ENCODE results near the gene BAAT.

Gene BAAT

GRCh38 chr9:101365181-101365580 is 19.6 kb downstream of the BAAT start:
- no peaks in the 10 kb centered on the region for H3K9me3 ChIP-seq (ENCODE audit: control insufficient read depth, low read length)
- no peaks in the 10 kb centered on the region for H3K36me3 ChIP-seq (ENCODE audit: control insufficient read depth, insufficient read depth, low read length)
- no peaks in the 10 kb centered on the region for H3K4me1 ChIP-seq (ENCODE audit: control insufficient read depth, insufficient read depth, low read length)
- H3K27ac ChIP-seq (ENCODE audit: insufficient read depth, low read depth, low read length, poor library complexity, severe bottlenecking): no peak overlapping the region
- H3K4me3 ChIP-seq (ENCODE audit: insufficient read depth, low read depth, low read length): no peak overlapping the region
- H3K27me3 ChIP-seq (ENCODE audit: control insufficient read depth, insufficient read depth, low read length, poor library complexity, severe bottlenecking): no peaks in the 10 kb centered on the region

DNA sequence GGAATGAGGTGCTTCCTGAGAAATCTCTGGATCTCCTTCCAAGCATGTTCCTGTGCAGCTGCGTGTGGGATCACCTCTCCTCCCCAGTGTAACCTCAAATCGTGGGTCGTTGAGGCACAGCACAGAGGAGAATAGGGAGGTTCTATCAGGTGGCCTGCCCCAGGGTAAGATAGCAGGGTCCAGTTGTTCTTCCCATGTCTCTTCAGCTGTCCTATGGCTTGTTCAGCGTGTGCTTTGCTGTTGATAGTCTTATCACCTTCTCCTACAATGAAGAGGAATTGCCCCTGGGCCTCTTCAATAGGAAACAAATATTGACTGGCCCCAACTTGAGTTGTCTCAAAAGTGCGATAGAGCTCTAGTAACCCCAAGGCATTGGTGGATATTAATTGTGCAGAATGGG is 22.4 kb downstream of the BAAT start:
- 95 to 98% methylated on average over 5 of the region's 5 CpGs for WGBS, 2 experiments
- H3K27me3 ChIP-seq (ENCODE audit: control insufficient read depth, insufficient read depth, low read length, poor library complexity, severe bottlenecking): no peaks in the 10 kb centered on the region
- no peaks in the 10 kb centered on the region for H3K9me3 ChIP-seq (ENCODE audit: control insufficient read depth, low read length)
- H3K4me1 ChIP-seq (ENCODE audit: control insufficient read depth, insufficient read depth, low read length): no peaks in the 10 kb centered on the region
- no peak overlapping the region for H3K4me3 ChIP-seq (ENCODE audit: insufficient read depth, low read depth, low read length)
- H3K27ac ChIP-seq (ENCODE audit: insufficient read depth, low read depth, low read length, poor library complexity, severe bottlenecking): no peak overlapping the region
- no peaks in the 10 kb centered on the region for H3K36me3 ChIP-seq (ENCODE audit: control insufficient read depth, insufficient read depth, low read length)

DNA sequence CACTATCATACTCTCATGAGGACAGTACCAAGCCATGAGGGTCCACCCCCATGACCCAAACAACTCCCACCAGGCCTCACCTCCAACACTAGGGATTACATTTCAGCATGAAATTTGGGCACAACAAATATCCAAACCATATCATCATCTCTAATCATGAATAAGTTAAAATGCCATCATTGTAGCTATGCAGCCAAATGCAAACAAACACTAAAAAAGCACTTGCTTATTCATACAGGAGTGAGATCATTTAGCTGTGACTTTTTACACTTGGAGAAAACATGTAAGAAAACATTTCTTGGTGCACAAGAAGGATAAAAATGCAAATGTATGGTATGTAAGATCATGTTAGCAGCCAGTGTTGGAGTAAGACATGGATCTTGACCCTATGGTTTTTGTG is 24.2 kb downstream of the BAAT start:
- Histone ChIP-seq H3K36me3 (ENCODE audit: control insufficient read depth, insufficient read depth, low read length) (no peaks in the 10 kb centered on the region), H3K4me3 (ENCODE audit: insufficient read depth, low read depth, low read length) (no peak overlapping the region), H3K27me3 (ENCODE audit: control insufficient read depth, insufficient read depth, low read length, poor library complexity, severe bottlenecking) (no peaks in the 10 kb centered on the region), H3K27ac (ENCODE audit: insufficient read depth, low read depth, low read length, poor library complexity, severe bottlenecking) (no peak overlapping the region), H3K4me1 (ENCODE audit: control insufficient read depth, insufficient read depth, low read length) (no peaks in the 10 kb centered on the region), H3K9me3 (ENCODE audit: control insufficient read depth, low read length) (no peaks in the 10 kb centered on the region)

GRCh38 chr9:101359679-101360078 is 25.1 kb downstream of the BAAT start:
- no peaks in the 10 kb centered on the region for H3K4me1 ChIP-seq (ENCODE audit: control insufficient read depth, insufficient read depth, low read length)
- H3K27me3 ChIP-seq (ENCODE audit: control insufficient read depth, insufficient read depth, low read length, poor library complexity, severe bottlenecking): no peaks in the 10 kb centered on the region
- H3K9me3 ChIP-seq (ENCODE audit: control insufficient read depth, low read length): no peaks in the 10 kb centered on the region
- H3K27ac ChIP-seq (ENCODE audit: insufficient read depth, low read depth, low read length, poor library complexity, severe bottlenecking): no peak overlapping the region
- WGBS, 2 experiments: no CpG with 5 or more reads among the region's 1 CpG
- no peak overlapping the region for H3K4me3 ChIP-seq (ENCODE audit: insufficient read depth, low read depth, low read length)
- H3K36me3 ChIP-seq (ENCODE audit: control insufficient read depth, insufficient read depth, low read length): no peaks in the 10 kb centered on the region

DNA sequence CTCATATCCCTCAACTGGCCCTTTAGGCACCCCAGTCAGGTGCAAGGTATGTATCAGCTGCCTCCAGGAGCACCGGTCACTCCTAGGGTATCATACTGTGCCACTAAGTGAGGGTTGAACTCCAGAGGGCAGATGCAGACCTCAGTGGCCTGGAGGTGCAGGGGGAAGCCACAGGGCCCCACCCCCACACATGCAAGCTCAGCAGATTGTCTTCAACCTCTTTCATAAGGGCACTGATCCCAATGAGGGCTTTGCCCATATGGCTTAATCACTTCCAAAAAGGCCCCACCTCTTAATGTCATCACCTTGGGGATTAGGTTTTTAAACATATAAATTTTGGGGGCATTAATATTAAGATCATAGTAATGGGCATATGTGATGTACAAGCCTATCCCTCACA is 28.2 kb downstream of the BAAT start:
- no peak overlapping the region for H3K4me3 ChIP-seq (ENCODE audit: insufficient read depth, low read depth, low read length)
- no peaks in the 10 kb centered on the region for H3K9me3 ChIP-seq (ENCODE audit: control insufficient read depth, low read length)
- no peak overlapping the region for H3K27ac ChIP-seq (ENCODE audit: insufficient read depth, low read depth, low read length, poor library complexity, severe bottlenecking)
- no peaks in the 10 kb centered on the region for H3K4me1 ChIP-seq (ENCODE audit: control insufficient read depth, insufficient read depth, low read length)
- no peaks in the 10 kb centered on the region for H3K36me3 ChIP-seq (ENCODE audit: control insufficient read depth, insufficient read depth, low read length)
- WGBS, 2 experiments: 0% methylated on average over 1 of the region's 1 CpG
- no peaks in the 10 kb centered on the region for H3K27me3 ChIP-seq (ENCODE audit: control insufficient read depth, insufficient read depth, low read length, poor library complexity, severe bottlenecking)

DNA sequence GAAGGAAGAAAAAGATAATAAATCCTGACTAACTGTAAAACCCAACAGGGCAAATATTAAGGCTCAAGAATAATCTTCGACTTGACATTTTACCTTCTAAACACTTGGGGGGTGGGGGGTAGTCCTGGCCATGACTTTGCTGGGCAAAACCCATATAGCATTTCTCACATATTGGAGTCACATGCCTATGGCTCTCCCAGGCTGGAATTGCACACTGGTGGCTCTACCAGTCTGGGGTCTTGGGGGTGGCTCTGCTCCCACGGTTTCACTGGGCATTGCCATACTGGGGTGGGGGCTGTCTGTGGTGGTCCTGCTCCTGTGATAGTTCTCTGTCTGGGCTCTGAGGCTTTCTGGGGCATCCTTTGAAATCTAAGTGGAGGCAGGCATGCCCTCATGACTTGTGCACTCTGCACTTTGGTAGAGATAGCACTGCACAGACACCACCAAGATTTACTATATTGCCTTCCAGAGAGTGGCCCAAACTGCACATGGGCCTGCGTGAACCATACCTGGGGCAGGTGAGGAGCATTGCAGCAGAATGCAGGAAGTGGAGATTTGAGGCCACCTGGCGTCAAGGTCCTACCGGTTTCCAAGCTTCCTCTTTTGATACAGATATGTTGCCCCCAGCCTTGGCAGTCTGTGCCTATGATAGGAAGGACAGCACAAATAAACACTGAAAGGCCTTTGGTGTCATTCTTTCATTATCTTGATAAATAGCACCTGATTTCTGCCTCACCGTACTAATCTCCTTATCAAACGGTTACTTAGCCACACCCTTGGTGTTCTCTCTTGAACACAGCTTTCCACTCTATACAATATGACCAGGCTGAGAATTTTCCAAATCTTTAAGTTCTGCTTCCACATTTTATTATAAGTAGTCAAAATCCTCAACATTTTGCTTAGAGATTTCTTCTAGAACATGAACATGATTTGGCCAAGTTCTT is 29.8 kb downstream of the BAAT start:
- H3K4me3 ChIP-seq (ENCODE audit: insufficient read depth, low read depth, low read length): no peak overlapping the region
- no peak overlapping the region for H3K27ac ChIP-seq (ENCODE audit: insufficient read depth, low read depth, low read length, poor library complexity, severe bottlenecking)
- whole genome bisulfite sequencing, 2 experiments: 92 to 93% methylated on average over 7 of the region's 7 CpGs
- H3K9me3 ChIP-seq (ENCODE audit: control insufficient read depth, low read length): no peaks in the 10 kb centered on the region
- no peaks in the 10 kb centered on the region for H3K36me3 ChIP-seq (ENCODE audit: control insufficient read depth, insufficient read depth, low read length)
- no peaks in the 10 kb centered on the region for H3K4me1 ChIP-seq (ENCODE audit: control insufficient read depth, insufficient read depth, low read length)
- H3K27me3 ChIP-seq (ENCODE audit: control insufficient read depth, insufficient read depth, low read length, poor library complexity, severe bottlenecking): no peaks in the 10 kb centered on the region

DNA sequence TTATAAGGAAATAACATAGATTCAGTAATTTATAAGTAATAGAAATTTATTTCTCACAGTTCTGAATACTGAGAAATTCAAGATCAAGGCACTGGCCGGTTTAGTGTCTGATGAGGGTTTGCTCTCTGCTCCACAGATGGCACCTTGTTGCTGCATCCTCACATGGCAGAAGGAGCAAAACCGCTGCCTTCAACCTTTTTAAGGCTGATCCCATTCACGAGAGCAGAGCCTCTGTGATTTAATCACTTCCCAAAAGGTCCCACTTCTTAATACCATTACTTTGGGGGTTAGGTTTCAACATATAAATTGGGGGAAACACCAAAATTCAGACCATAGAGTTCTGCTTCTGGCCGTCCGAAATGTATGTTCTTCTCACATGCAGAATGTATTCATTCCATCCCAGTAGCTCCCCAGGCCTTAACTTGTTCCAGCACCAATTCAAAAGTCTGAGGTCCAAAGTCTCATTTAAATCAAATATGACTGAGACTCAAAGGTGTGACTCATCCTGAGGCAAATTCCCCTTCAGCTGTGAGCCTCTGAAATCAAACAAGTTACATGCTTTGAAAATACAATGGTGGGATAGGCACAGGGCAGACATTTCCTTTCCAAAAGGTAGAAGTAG is 30.6 kb downstream of the BAAT start:
- no peaks in the 10 kb centered on the region for H3K9me3 ChIP-seq (ENCODE audit: control insufficient read depth, low read length)
- H3K36me3 ChIP-seq (ENCODE audit: control insufficient read depth, insufficient read depth, low read length): no peaks in the 10 kb centered on the region
- no peak overlapping the region for H3K27ac ChIP-seq (ENCODE audit: insufficient read depth, low read depth, low read length, poor library complexity, severe bottlenecking)
- H3K4me3 ChIP-seq (ENCODE audit: insufficient read depth, low read depth, low read length): no peak overlapping the region
- H3K27me3 ChIP-seq (ENCODE audit: control insufficient read depth, insufficient read depth, low read length, poor library complexity, severe bottlenecking): no peaks in the 10 kb centered on the region
- WGBS, 2 experiments: 91 to 96% methylated on average over 5 of the region's 5 CpGs
- no peaks in the 10 kb centered on the region for H3K4me1 ChIP-seq (ENCODE audit: control insufficient read depth, insufficient read depth, low read length)

DNA sequence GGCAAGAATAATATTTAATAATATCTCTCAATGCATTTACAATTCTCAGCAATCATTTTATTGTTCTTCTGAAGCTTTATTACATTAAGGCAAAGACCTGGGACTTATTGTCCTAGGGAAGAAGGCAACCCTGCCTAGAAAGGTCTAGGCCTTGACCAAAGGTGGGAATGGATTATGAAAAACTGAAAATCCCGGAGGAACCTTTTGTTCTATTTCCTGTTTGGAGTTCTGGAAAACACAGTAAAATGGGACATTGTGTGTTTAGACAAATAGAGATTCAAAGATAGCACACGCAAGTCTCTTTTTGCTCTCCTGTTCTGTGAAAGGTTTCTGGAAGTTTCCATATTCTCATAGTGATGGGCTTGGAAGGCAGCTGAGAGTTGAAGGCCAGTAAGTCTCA is 31.1 kb downstream of the BAAT start:
- H3K27ac ChIP-seq (ENCODE audit: insufficient read depth, low read depth, low read length, poor library complexity, severe bottlenecking): no peak overlapping the region
- H3K4me3 ChIP-seq (ENCODE audit: insufficient read depth, low read depth, low read length): no peak overlapping the region
- 93 to 98% methylated on average over 2 of the region's 2 CpGs for WGBS, 2 experiments
- no peaks in the 10 kb centered on the region for H3K9me3 ChIP-seq (ENCODE audit: control insufficient read depth, low read length)
- no peaks in the 10 kb centered on the region for H3K36me3 ChIP-seq (ENCODE audit: control insufficient read depth, insufficient read depth, low read length)
- H3K27me3 ChIP-seq (ENCODE audit: control insufficient read depth, insufficient read depth, low read length, poor library complexity, severe bottlenecking): no peaks in the 10 kb centered on the region
- H3K4me1 ChIP-seq (ENCODE audit: control insufficient read depth, insufficient read depth, low read length): no peaks in the 10 kb centered on the region

- H3K27ac ChIP-seq (ENCODE audit: insufficient read depth, low read depth, low read length, poor library complexity, severe bottlenecking): no peak overlapping the region
- H3K4me1 ChIP-seq (ENCODE audit: control insufficient read depth, insufficient read depth, low read length): no peaks in the 10 kb centered on the region
- no peak overlapping the region for H3K4me3 ChIP-seq (ENCODE audit: insufficient read depth, low read depth, low read length)
- WGBS, 2 experiments: 93 to 95% methylated on average over 6 of the region's 6 CpGs
- no peaks in the 10 kb centered on the region for H3K36me3 ChIP-seq (ENCODE audit: control insufficient read depth, insufficient read depth, low read length)
- H3K9me3 ChIP-seq (ENCODE audit: control insufficient read depth, low read length): no peaks in the 10 kb centered on the region
- no peaks in the 10 kb centered on the region for H3K27me3 ChIP-seq (ENCODE audit: control insufficient read depth, insufficient read depth, low read length, poor library complexity, severe bottlenecking)
Measured at GRCh38 chr9:101352892-101353463, 31.8 kb downstream of the BAAT start.

- Histone ChIP-seq H3K9me3 (ENCODE audit: control insufficient read depth, low read length) (no peaks in the 10 kb centered on the region), H3K27ac (ENCODE audit: insufficient read depth, low read depth, low read length, poor library complexity, severe bottlenecking) (no peak overlapping the region), H3K36me3 (ENCODE audit: control insufficient read depth, insufficient read depth, low read length) (no peaks in the 10 kb centered on the region), H3K27me3 (ENCODE audit: control insufficient read depth, insufficient read depth, low read length, poor library complexity, severe bottlenecking) (no peaks in the 10 kb centered on the region), H3K4me3 (ENCODE audit: insufficient read depth, low read depth, low read length) (no peak overlapping the region), H3K4me1 (ENCODE audit: control insufficient read depth, insufficient read depth, low read length) (no peaks in the 10 kb centered on the region)
- 78 to 93% methylated on average over 1 of the region's 1 CpG for WGBS, 2 experiments
Measured at GRCh38 chr9:101350285-101350684, 34.5 kb downstream of the BAAT start.
